CD4-positive, alpha-beta T cell treated with Interleukin-15 for 1 hour (primary cell): ENCODE data around the gene RAI14.
"Not testable (repeated sequence)": the region's sequence is repeated elsewhere in the genome, so short reads cannot be mapped to it uniquely, and the experiment has no call there.

Experiments
- DNase-seq: peaks from one replicate; pipeline ENCODE4 v3.0.0-alpha.2; 2020

RAI14 gene

DNA sequence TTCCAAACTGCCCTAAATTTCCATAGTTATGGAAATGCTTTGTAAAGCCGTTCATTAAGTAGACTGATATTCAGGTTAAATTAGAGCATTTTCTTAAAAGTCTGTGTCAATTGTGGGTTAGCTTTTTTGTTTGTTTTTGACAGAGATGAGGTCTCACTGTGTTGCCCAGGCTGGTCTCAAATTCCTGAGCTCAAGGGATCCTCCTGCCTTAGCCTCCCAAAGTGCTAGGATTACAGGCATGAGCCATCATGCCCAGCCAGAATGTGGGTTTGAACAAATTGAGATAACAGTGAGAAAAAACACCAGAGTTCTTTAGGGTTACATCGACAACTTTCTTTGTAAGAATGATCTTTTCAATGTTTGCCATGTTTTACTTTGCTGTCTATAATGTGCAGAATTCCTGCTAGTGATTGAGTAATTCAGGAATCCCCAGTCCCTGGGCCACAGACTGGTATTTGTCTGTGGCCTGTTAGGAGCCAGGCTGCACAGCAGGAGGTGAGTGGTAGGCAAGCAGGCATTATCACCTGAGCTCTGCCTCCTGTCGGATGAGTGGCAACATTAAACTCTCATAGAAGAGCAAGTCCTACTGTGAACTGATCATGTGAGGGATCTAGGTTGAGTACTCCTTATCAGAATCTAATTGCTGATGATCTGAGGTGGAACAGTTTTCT lies 80.5 kb downstream of the RAI14 start:
- no peak for DNase-seq

DNA sequence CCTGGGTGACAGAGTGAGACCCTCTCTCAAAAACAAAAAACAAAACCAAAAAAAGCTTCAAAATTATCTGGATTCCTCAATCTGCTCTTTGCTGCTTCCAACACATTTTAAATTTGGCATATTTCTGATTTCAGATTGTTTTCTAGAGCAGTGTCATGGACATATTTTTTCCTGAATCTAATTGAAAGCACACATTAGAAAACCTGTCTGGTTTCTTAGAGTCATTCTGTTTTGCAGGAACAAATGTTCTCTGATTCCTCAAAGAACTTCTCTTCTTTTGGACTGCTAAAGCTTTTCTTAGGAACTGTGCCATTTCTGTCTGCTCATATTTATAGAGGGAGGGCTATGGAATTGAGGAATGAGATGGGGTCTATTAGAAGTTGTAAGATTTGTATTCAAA lies 81.6 kb downstream of the RAI14 start:
- DNase-seq: no peak

DNA sequence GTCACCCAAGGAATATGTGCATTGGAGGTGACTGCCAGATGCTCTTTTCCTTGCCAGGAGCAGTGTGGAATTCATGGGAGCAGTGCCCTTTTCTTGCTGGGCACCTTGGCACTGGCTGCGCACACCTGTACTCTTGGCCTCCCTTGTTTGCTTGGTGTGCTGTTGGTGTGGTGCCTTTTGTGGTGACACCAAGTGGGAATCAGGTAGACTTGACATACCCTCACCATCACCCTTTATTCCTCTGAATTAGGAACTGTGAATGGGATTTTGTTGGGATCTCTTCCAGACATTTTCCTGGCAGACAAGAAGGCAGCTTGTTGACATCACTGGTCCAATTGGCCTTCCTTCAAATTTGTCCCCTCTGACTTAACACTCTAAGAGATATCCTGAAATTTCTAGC lies 82.3 kb downstream of the RAI14 start:
- DNase-seq: no peak

- no peak for DNase-seq
These were observed 84.3 kb downstream of the RAI14 start for GRCh38 chr5:34740389-34740806.

- no peak for DNase-seq
These were observed 85.9 kb downstream of the RAI14 start for GRCh38 chr5:34742061-34742460.

GRCh38 chr5:34743878-34744277 lies 87.8 kb downstream of the RAI14 start:
- DNase-seq: no peak

- no peak for DNase-seq
These were observed 92.3 kb downstream of the RAI14 start for GRCh38 chr5:34748431-34748830.

GRCh38 chr5:34749431-34749873 lies 93.3 kb downstream of the RAI14 start:
- no peak for DNase-seq

GRCh38 chr5:34750206-34750605 lies 94.1 kb downstream of the RAI14 start:
- no peak for DNase-seq

GRCh38 chr5:34751807-34752736 lies 95.9 kb downstream of the RAI14 start:
- no peak for DNase-seq

DNA sequence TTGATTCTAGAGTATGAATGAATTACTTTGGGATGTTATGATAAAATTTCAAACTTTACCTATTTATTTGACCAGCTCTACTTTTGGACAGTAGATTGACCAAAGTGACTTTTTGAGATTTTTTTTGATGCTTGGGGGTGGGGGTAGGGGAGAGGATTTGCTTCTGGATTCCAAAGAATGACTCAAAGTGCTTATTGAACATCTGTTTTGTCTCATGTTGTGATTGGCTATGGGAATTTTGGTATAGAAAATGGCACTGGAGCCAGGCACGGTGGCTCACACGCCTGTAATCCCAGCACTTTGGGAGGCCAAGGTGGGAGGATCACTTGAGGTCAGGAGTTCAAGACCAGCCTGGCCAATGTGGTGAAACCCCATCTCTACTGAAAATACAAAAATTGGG lies 97.1 kb downstream of the RAI14 start:
- not testable (repeated sequence) for DNase-seq

- no peak for DNase-seq
These were observed 99.8 kb downstream of the RAI14 start for GRCh38 chr5:34755926-34756325.

- DNase-seq: no peak
These were observed 100.9 kb downstream of the RAI14 start for GRCh38 chr5:34756781-34757624.

DNA sequence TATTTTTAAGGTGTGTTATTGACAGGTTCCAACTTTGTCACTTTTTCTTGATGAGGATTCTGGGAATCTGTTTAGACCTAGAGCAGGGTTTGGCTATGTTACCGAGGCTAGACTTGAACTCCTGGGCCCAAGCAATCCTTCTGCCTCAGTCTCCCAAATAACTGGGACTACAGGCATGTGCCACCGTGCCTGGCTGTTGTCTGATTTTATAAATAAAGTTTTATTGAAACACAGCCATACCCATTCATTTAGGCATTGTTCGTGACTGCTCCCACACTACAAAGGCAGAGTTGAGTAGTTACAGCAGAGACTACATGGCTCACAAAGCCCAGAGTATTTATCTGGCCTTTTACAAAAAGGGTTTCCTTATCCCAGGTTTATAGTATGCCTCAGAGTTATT lies 102.4 kb downstream of the RAI14 start:
- DNase-seq: no peak

- not testable (repeated sequence) for DNase-seq
These were observed 103.1 kb downstream of the RAI14 start for GRCh38 chr5:34759213-34759612.

GRCh38 chr5:34765662-34766061 lies 109.5 kb downstream of the RAI14 start:
- DNase-seq: no peak

GRCh38 chr5:34767180-34767579 lies 111.1 kb downstream of the RAI14 start:
- DNase-seq: no peak

GRCh38 chr5:34770486-34770885 lies 114.4 kb downstream of the RAI14 start:
- DNase-seq: no peak

DNA sequence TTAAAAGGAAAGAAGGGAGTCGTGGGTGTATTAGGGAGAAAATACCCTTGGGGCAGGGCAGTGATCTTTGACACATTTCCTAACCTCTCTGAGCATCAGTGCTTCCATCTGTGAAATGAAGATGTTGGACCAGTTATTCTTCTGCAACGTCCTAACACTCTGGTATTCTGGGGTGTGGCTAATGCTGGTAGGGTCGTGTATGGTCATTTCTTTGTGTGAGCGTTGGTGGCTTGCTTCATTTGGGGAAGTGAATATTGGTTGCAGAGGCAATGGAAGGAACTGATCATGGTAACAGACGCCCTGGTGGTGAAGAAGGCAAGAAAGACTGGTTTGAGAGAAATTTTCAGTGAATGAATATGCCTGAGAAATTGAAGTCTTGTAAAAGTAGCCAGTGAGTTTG lies 114.9 kb downstream of the RAI14 start:
- no peak for DNase-seq

- no peak for DNase-seq
These were observed 116.4 kb downstream of the RAI14 start for GRCh38 chr5:34772267-34773098.

GRCh38 chr5:34774139-34774538 lies 118.0 kb downstream of the RAI14 start:
- DNase-seq: no peak

DNA sequence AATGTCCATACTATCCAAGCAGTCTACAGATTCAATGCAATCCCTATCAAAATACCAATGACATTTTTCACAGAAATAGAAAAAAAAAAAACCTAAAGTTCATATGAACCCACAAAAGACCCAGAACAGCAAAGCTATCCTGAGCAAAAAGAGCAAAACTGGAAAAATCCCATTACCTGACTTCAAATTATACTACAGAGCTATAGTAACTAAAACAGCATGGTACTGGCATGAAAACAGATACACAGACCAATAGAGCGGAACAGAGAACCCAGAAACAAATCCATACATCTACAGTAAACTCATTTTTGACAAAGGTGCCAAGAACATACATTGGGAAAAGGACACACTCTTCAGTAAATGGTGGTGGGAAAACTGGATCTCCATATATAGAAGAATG lies 118.5 kb downstream of the RAI14 start:
- DNase-seq: not testable (repeated sequence)
